Mesothelial cell of epicardium (in vitro differentiated cells): ENCODE results near the gene TTC8. TPM values are rescaled to one million over a fixed set of nuclear protein-coding genes. Genes with fewer than 3 reads are reported as not detected.
"Not testable (repeated sequence)": the region's sequence is repeated elsewhere in the genome, so short reads cannot be mapped to it uniquely, and the experiment has no call there.

ENCODE experiments used
- DNase-seq, 2 experiments: peaks; one replicate each; pipeline ENCODE4 v3.0.0; 2021; ENCODE audit warnings: low spot score in 2 of 2; ENCODE audit not compliant: unreplicated experiment in 2 of 2
- H3K27ac Mint-ChIP-seq: 2 replicates; pipeline ENCODE4 v1.8.0; 2021; ENCODE audit warnings: mixed read lengths
- H3K27me3 Mint-ChIP-seq: 2 replicates; pipeline ENCODE4 v1.8.0; 2021; ENCODE audit warnings: low read depth, mixed read lengths
- H3K36me3 Mint-ChIP-seq: 2 replicates; pipeline ENCODE4 v1.8.0; 2021; ENCODE audit warnings: mixed read lengths
- H3K4me1 Mint-ChIP-seq: 2 replicates; pipeline ENCODE4 v1.8.0; 2021; ENCODE audit warnings: mixed read lengths
- H3K4me3 Mint-ChIP-seq: 2 replicates; pipeline ENCODE4 v1.8.0; 2021; ENCODE audit warnings: mild to moderate bottlenecking, moderate library complexity, mixed read lengths
- H3K9me3 Mint-ChIP-seq: 2 replicates; pipeline ENCODE4 v1.8.0; 2021; ENCODE audit warnings: mixed read lengths
- CTCF ChIP-seq: fragments of 200-600 bp; sonication (generic); IDR thresholded peaks from one replicate; pipeline ENCODE4 v1.5.0; 2021; ENCODE audit warnings: antibody characterized with exemption; ENCODE audit not compliant: unreplicated experiment
- total RNA-seq: library from RNA; stranded (reverse); gene quantifications from 3 replicates; pipeline ENCODE4 v1.2.1, GENCODE V29; 2021

The TTC8 gene
- total RNA-seq, 1 donor from 2014 or later, result 29.0 TPM

- Mint-ChIP-seq H3K27ac (no peak overlapping the region), H3K9me3 (no peaks in the 10 kb centered on the region), H3K4me1 (peaks cover 9% of the 10 kb centered on the region), H3K36me3 (no peaks in the 10 kb centered on the region), H3K27me3 (peaks cover 8% of the 10 kb centered on the region), H3K4me3 (no peak overlapping the region)
- no peak for DNase-seq
- TF ChIP-seq CTCF, result no peak
These were observed 6.4 kb upstream of the TTC8 start for GRCh38 chr14:88818018-88818417.

GRCh38 chr14:88819674-88820073 is 4.8 kb upstream of the TTC8 start:
- H3K9me3 Mint-ChIP-seq, result not testable (repeated sequence)

GRCh38 chr14:88821378-88821777 is 3.1 kb upstream of the TTC8 start:
- no peaks in the 10 kb centered on the region for H3K9me3 Mint-ChIP-seq
- TF ChIP-seq CTCF, result no peak

More at GRCh38 chr14:88819674-88820073, 4.8 kb upstream of the TTC8 start:
- not testable (repeated sequence) for H3K27me3 Mint-ChIP-seq, H3K27ac Mint-ChIP-seq, DNase-seq, H3K36me3 Mint-ChIP-seq, H3K4me3 Mint-ChIP-seq
- peaks cover 12% of the 10 kb centered on the region for H3K4me1 Mint-ChIP-seq

GRCh38 chr14:88821888-88822287 is 2.6 kb upstream of the TTC8 start:
- Mint-ChIP-seq H3K4me3 (no peak overlapping the region), H3K27ac (no peak overlapping the region), H3K36me3 (no peaks in the 10 kb centered on the region), H3K4me1 (peaks cover 20% of the 10 kb centered on the region), H3K9me3 (no peaks in the 10 kb centered on the region), H3K27me3 (peaks cover 8% of the 10 kb centered on the region)
- no peak for DNase-seq
- no peak for TF ChIP-seq CTCF

More at GRCh38 chr14:88821378-88821777, 3.1 kb upstream of the TTC8 start:
- Mint-ChIP-seq H3K27ac (no peak overlapping the region), H3K27me3 (peaks cover 8% of the 10 kb centered on the region), H3K4me3 (no peak overlapping the region), H3K4me1 (peaks cover 20% of the 10 kb centered on the region), H3K36me3 (no peaks in the 10 kb centered on the region)
- no peak for DNase-seq

GRCh38 chr14:88823968-88824313 is 510 bp upstream of the TTC8 start:
- Mint-ChIP-seq H3K4me1 (peaks cover 35% of the 10 kb centered on the region), H3K36me3 (no peaks in the 10 kb centered on the region), H3K9me3 (no peaks in the 10 kb centered on the region), H3K27ac (peak overlapping the region; percentile 99), H3K27me3 (peaks cover 2% of the 10 kb centered on the region), H3K4me3 (peak overlapping the region; percentile 79)
- DNase-seq, result no peak
- TF ChIP-seq CTCF, result no peak

GRCh38 chr14:88825078-88825458 is 617 bp downstream of the TTC8 start:
- no peak for TF ChIP-seq CTCF
- peak overlapping the region; percentile 79 for H3K4me3 Mint-ChIP-seq
- no peak for DNase-seq
- peak overlapping the region; percentile 99 for H3K27ac Mint-ChIP-seq
- no peaks in the 10 kb centered on the region for H3K9me3 Mint-ChIP-seq
- H3K36me3 Mint-ChIP-seq, result no peaks in the 10 kb centered on the region
- H3K27me3 Mint-ChIP-seq, result no peaks in the 10 kb centered on the region
- H3K4me1 Mint-ChIP-seq, result peaks cover 37% of the 10 kb centered on the region
